Tibial nerve (tissue), 4 donors: ENCODE measurements around the gene UGT1A4. TPM values are rescaled to one million over a fixed set of nuclear protein-coding genes. Genes with fewer than 3 reads are reported as not detected.

Experiments used
- DNase-seq, 2 donors: peaks; one replicate each; pipeline ENCODE4 v3.0.0-alpha.2; 2019; ENCODE audit warnings: low spot score in 2 of 2
- H3K27ac ChIP-seq, 4 donors: fragments of 200-600 bp; sonication (generic) in 3 of 4; one replicate each; pipeline ENCODE4 v1.5.1; 2017 to 2019; ENCODE audit warnings: mild to moderate bottlenecking in 1 of 4
- H3K27me3 ChIP-seq, 2 donors: fragments of 200-600 bp; sonication (generic) in 1 of 2; one replicate each; pipeline versions ENCODE4 v1.5.1 to v1.6.0; 2017 to 2019
- H3K36me3 ChIP-seq, 3 donors: fragments of 200-600 bp; sonication (generic); one replicate each; pipeline ENCODE4 v1.5.1; 2018 to 2019
- H3K4me1 ChIP-seq, 4 donors: fragments of 200-600 bp; sonication (generic) in 3 of 4; one replicate each; pipeline ENCODE4 v1.5.1; 2017 to 2019
- H3K4me3 ChIP-seq, 4 donors: fragments of 200-600 bp; sonication (generic) in 3 of 4; one replicate each; pipeline ENCODE4 v1.5.1; 2017 to 2019; ENCODE audit warnings: mild to moderate bottlenecking in 1 of 4, moderate library complexity in 1 of 4
- H3K9me3 ChIP-seq, 4 donors: fragments of 200-600 bp; sonication (generic) in 3 of 4; one replicate each; pipeline ENCODE4 v1.5.1; 2017 to 2019
- EP300 ChIP-seq, 2 donors: sonication (generic); formaldehyde crosslinking; IDR thresholded peaks; one replicate each; pipeline ENCODE4 v1.6.1; 2017; ENCODE audit warnings: antibody characterized with exemption in 2 of 2, mild to moderate bottlenecking in 1 of 2
- POLR2A ChIP-seq, 2 donors: fragments of 450-650 bp; IDR thresholded peaks; one replicate each; pipeline ENCODE4 v1.6.1; 2017; ENCODE audit warnings: antibody characterized with exemption in 2 of 2, mild to moderate bottlenecking in 2 of 2, moderate library complexity in 2 of 2
- WGBS, 2 donors: methylation state at CpG; one replicate each; pipeline ENCODE4 v1.1.5; 2018; 5-methylcytosine and 5-hydroxymethylcytosine counted together
- total RNA-seq, 4 donors: library from RNA; depleted of rRNA; stranded (reverse); fragments of >200 nt; gene quantifications; one replicate each; pipeline ENCODE4 v1.1.0, GENCODE V29; 2016
- TF ChIP-seq, protein P1 (sequence below), 5 experiments: fragments of 200-600 bp in 3 of 5; fragments of 450-650 bp in 2 of 5; sonication (generic) in 3 of 5; IDR thresholded peaks; one replicate each; pipeline ENCODE4 v1.5.1; 2016 to 2019; ENCODE audit warnings: antibody characterized with exemption in 5 of 5, mild to moderate bottlenecking in 3 of 5, moderate library complexity in 2 of 5

The UGT1A4 gene
- total RNA-seq, 4 donors from 2014 or later, result not detected

DNA sequence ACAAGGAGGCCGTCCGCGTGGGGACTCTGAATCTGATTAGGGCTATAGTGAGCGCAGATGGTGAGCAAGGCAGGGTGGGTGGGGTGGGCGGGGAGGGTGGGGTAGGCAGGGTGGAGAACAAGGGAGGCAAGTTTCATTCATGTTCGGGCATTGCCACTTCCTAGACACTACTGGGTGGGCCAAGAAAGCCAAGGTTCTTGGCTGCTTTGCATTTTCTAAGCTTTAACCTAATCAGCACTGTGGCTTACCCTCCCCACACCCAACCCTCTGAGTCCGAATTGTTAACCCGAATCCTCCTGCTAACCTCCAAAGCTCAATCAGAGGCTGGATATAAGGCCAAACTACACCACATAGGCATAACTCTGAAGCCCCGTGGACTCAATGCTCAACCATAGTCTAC lies 77.7 kb downstream of the UGT1A4 start:
- WGBS, 2 donors, result 86 to 93% methylated on average over 9 of the region's 9 CpGs
- Histone ChIP-seq H3K4me3 (no peak overlapping the region), H3K9me3 (no peaks in the 10 kb centered on the region), H3K27me3 (no peaks in the 10 kb centered on the region), H3K27ac (no peak overlapping the region), H3K36me3 (no peaks in the 10 kb centered on the region), H3K4me1 (no peaks in the 10 kb centered on the region)
- no peak for DNase-seq
- TF ChIP-seq, protein P1, sequence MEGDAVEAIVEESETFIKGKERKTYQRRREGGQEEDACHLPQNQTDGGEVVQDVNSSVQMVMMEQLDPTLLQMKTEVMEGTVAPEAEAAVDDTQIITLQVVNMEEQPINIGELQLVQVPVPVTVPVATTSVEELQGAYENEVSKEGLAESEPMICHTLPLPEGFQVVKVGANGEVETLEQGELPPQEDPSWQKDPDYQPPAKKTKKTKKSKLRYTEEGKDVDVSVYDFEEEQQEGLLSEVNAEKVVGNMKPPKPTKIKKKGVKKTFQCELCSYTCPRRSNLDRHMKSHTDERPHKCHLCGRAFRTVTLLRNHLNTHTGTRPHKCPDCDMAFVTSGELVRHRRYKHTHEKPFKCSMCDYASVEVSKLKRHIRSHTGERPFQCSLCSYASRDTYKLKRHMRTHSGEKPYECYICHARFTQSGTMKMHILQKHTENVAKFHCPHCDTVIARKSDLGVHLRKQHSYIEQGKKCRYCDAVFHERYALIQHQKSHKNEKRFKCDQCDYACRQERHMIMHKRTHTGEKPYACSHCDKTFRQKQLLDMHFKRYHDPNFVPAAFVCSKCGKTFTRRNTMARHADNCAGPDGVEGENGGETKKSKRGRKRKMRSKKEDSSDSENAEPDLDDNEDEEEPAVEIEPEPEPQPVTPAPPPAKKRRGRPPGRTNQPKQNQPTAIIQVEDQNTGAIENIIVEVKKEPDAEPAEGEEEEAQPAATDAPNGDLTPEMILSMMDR (IDR thresholded peaks at IDR 0.05), result no peak
- no peak for TF ChIP-seq EP300 (IDR thresholded peaks at IDR 0.05)
- no peak for TF ChIP-seq POLR2A (IDR thresholded peaks at IDR 0.05)

DNA sequence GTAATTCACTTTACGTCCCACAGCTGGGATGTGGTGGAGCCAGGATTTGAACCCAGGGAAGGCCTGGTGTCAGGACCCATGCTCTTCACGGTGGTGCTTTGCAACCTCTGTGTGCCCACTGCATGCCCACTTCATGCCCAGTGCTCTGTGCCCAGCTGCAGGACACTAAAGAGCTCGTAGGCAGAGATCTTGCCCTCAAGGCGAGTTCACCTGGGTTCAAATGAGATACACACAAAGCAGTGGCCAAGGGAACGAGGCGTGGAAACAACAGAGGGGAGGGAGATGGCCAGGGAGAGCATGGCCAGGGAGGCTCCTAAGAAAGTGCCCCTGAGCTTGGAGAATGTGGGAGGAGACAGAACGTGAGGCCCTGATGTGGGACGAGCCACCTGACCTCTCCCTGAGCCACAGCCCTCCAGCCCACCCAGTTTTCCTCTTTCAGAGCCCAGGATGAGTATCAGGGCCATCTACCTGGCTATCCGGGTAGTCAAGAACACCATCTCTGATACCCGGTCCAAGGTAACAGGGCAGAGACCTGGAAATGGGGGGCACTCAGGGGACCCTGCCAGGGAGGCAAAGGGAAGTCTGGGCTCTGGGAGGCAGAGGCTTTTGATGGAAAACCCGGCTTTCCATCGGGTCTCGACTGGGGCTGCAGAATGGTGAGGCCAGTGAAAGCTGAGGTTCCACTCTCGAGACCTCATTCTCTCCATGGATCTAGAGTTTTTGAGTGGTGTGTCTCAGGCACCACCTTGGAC lies 80.0 kb downstream of the UGT1A4 start:
- TF ChIP-seq POLR2A (IDR thresholded peaks at IDR 0.05) (no peak), EP300 (IDR thresholded peaks at IDR 0.05) (no peak)
- TF ChIP-seq, protein P1 (IDR thresholded peaks at IDR 0.05), result no peak
- no peaks in the 10 kb centered on the region for H3K27me3 ChIP-seq
- no peaks in the 10 kb centered on the region for H3K36me3 ChIP-seq
- H3K4me3 ChIP-seq, result no peak overlapping the region
- no peaks in the 10 kb centered on the region for H3K4me1 ChIP-seq
- 72 to 77% methylated on average over 14 of the region's 14 CpGs for WGBS, 2 donors
- no peak overlapping the region for H3K27ac ChIP-seq
- DNase-seq, result no peak
- H3K9me3 ChIP-seq, result no peaks in the 10 kb centered on the region

DNA sequence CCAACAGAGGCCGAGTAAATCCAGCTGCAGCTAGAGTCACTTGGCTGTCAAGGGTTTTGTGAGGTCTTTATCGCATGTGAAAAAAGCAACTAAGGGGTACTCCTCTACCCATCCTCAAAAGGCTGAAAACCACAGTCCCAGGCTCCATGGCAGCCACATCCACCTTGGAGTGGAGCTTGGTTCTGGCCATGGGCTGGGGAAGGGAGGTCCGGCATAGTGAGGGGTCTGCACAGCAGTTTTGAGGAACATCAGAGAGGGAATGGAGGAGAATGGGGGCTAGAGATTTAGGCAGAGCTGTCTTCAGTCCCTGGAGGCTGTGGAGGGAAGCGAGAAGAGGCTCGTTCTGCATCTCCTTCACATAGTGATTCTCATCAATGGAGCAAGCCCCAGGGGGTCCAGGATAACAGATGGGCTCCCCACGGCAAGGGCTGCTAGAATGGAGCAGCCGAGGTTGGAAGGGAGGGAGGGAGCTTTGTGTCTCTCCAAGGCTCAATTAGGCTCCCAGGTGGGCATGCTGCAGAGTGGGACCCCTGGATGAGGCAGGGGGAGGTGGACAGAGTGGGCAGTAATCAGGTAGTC lies 80.6 kb downstream of the UGT1A4 start:
- WGBS, 2 donors, result 56 to 62% methylated on average over 7 of the region's 7 CpGs
- H3K27me3 ChIP-seq, result no peaks in the 10 kb centered on the region
- H3K4me3 ChIP-seq, result no peak overlapping the region
- H3K4me1 ChIP-seq, result no peaks in the 10 kb centered on the region
- no peak for DNase-seq
- H3K36me3 ChIP-seq, result no peaks in the 10 kb centered on the region
- TF ChIP-seq, protein P1 (IDR thresholded peaks at IDR 0.05), result no peak
- TF ChIP-seq EP300 (IDR thresholded peaks at IDR 0.05) (no peak), POLR2A (IDR thresholded peaks at IDR 0.05) (no peak)
- no peak overlapping the region for H3K27ac ChIP-seq
- H3K9me3 ChIP-seq, result no peaks in the 10 kb centered on the region

DNA sequence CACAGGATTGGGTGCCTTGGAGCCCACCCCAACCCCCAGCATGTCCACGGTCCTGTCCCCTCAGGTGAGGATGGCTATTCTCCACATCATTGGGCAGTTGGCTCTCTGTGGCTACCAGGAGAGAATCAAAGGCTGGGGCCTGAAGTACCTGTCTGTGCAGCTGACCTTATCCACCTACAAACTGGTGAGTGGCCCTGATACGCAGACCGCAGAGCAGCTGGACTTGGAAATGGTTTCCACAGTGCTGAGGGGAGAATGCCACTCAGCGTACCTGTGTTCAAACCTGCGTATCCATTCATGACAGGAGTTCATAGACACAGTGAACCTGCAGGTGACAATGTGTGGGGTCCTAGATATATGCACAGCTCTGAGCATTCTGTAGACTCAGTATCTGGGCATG lies 81.2 kb downstream of the UGT1A4 start:
- Histone ChIP-seq H3K4me1 (no peaks in the 10 kb centered on the region), H3K27me3 (no peaks in the 10 kb centered on the region), H3K36me3 (no peaks in the 10 kb centered on the region), H3K9me3 (no peaks in the 10 kb centered on the region), H3K27ac (no peak overlapping the region), H3K4me3 (no peak overlapping the region)
- DNase-seq, result no peak
- WGBS, 2 donors, result 54 to 76% methylated on average over 5 of the region's 5 CpGs
- TF ChIP-seq EP300 (IDR thresholded peaks at IDR 0.05) (no peak), POLR2A (IDR thresholded peaks at IDR 0.05) (no peak)
- TF ChIP-seq, protein P1 (IDR thresholded peaks at IDR 0.05), result no peak

DNA sequence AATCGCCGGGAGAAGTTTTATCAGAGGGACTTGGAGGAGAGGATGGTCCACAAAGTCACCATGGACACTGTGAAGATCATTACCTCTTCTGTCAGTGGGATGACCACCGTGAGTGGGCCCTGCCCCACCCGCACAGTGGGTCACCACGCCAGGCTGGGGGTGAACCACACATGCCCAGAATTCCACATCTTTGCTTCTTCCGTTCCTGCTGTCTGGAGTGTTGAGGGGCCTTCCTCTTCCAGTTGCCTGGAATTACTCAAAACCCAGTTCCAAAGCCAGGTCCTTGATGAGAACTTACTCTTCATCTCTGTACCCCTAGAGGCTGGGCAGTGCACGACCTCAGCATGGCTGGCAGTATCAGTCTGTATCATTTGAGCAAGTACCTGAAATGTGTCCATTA lies 81.7 kb downstream of the UGT1A4 start:
- Histone ChIP-seq H3K4me1 (no peaks in the 10 kb centered on the region), H3K9me3 (no peaks in the 10 kb centered on the region), H3K27me3 (no peaks in the 10 kb centered on the region), H3K27ac (no peak overlapping the region), H3K36me3 (no peaks in the 10 kb centered on the region), H3K4me3 (no peak overlapping the region)
- 78 to 81% methylated on average over 7 of the region's 7 CpGs for WGBS, 2 donors
- no peak for DNase-seq
- no peak for TF ChIP-seq POLR2A (IDR thresholded peaks at IDR 0.05)
- no peak for TF ChIP-seq EP300 (IDR thresholded peaks at IDR 0.05)
- TF ChIP-seq, protein P1 (IDR thresholded peaks at IDR 0.05), result no peak
